GM19397 (cell line): ENCODE results near the gene FIBIN.
"Not testable (repeated sequence)": the region's sequence is repeated elsewhere in the genome, so short reads cannot be mapped to it uniquely, and the experiment has no call there.

Experiments
- ATAC-seq: cut with Tn5 transposase; IDR thresholded peaks from one replicate; pipeline ENCODE4 v1.9.1; 2021; ENCODE audit warnings: mild to moderate bottlenecking, moderate library complexity; ENCODE audit not compliant: unreplicated experiment

FIBIN gene

GRCh38 chr11:26993965-26994457, at the start of gene FIBIN:
Gene FIBIN, plus strand, starts transcription at chr11:26994112. Its CDS starts 415 bp downstream, at chr11:26994527.
- no peak for ATAC-seq

GRCh38 chr11:26944866-26945664, 48.8 kb upstream of the FIBIN start:
- no peak for ATAC-seq

GRCh38 chr11:26946257-26946716, 47.6 kb upstream of the FIBIN start:
- no peak for ATAC-seq

GRCh38 chr11:26947379-26947844, 46.5 kb upstream of the FIBIN start:
- ATAC-seq = no peak

DNA sequence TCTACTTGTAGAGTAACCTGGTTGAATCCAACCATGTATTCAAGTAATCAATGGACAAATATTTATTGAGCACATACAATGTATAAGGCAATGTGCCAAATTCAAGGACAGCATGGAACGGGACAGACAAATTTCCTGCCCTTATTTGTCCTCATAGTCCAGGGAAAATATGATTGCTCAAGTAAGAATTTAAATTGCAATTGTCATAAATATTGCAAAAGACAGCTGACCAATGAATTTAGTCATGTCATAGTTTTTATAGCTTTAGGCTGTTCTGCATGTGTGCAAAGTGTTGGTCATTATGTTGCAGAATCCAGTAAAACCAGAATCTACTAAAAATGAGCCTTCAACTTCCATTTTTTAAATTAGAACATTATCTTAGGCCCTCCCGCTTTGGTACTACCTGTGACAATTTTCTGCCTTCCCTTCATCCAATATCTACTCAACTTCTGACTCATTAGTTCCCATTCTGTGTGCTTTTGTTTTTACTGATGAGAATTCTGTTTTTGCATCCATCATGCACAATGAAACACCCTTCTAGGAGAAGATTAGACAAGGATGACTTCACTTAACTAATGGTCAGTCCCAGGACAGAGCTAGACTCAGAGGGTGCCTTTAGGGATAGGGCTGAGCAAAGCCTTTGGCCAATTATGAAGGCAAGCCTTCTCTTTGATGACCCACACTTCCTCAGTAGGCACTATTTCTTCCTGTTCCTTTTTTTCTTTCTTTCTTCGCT, 45.8 kb upstream of the FIBIN start:
- no peak for ATAC-seq

GRCh38 chr11:26948881-26949280, 45.0 kb upstream of the FIBIN start:
- no peak for ATAC-seq

DNA sequence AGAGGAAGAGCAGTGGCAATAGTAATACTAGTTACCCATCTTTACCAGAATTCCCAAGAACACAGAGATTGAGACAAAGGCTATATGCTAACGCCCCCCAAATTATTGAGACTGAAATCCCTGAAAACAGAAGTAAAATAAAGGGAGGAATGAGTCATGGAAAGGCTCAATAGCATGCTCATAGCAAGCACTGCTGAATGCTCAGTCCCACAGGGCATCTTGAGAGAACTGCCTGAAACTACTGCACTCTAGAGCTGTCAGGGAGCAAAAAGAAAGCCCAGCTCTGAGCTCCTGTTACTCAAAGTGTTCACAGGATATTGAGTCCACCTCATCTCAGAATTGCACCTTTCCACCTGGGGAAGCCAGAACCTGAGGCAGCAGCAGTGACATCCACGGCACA, 44.1 kb upstream of the FIBIN start:
- no peak for ATAC-seq

DNA sequence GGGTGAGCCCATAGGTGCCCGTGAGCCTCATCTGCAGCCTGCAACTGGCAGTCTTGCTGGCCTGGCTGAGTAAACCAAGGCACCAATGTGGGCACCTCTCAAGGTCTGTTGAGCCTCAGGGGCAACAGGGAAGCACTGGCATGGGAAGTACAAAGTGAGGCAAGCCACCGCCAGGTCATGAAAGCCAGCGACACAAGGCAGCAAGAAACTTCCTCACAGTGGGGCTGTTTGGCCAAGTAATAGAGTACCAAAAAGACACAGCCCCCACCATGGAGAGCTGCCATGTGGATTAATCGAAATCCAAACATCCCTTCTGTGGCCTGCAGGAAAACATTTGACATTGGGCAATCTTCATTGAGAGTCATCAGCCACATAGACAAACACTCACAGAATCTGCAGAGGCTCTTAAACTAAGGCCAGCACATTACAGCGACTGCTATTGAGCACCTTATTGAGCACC, 43.6 kb upstream of the FIBIN start:
- no peak for ATAC-seq

GRCh38 chr11:26951809-26952515, 42.0 kb upstream of the FIBIN start:
- ATAC-seq = no peak

DNA sequence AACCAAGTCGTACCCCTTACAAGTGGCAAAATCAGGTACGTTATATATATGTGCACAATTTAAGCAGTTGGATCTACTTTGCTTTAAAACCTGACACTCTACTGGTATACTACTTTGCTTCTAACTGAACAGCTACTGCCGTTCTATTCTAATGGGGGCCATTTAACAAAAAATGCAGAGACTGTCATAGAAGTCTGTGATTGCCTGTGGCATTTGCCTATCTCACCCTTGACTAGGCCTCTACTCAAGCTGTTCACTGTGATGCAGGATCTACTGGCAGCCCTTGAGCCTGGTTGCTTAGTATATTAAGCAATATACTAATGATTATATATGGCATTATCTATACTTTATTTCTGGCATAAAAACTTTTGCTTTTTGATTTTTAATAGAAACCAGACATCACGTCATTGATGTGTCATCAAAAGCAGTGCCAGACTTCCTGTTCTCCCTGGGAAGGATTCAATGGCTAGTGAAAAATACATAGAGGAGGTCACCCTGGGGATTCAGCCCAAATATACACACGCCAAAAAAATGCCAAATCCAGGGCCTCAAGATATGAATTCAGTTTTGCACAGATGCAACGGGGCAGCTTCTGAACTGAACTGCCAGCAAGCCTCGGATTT, 40.0 kb upstream of the FIBIN start:
- no peak for ATAC-seq

DNA sequence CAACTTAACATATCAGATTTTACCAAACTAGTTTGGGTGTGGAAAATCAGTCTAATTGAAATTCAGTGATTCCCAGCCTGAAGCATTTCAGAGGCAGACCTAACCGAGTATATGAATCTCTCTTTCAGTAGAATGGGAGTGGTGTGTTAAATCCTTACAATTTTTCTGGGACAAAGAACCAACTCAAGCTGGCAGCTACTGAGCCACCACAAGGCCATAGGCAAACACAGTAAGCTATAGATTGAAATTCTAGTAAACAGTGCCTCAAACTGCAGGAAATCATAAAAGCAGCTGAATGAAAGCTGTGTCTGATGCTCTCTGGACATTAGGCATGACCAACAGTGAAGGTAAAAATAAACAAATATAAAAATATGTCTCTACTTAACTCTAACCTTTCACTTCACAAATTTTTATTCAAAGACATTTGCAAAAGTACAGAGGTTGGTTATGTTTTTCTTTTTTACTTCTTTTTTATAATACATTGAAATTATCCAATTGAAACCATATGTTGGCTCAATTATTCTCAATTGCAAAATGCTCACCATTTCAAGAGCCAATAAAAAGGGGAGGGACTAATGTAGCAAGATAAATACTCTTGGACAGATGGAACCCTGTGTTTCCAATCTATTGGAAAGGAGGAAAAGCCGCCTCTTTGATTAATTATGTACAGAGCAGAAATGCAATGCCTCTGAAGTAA, 35.8 kb upstream of the FIBIN start:
- ATAC-seq = no peak

DNA sequence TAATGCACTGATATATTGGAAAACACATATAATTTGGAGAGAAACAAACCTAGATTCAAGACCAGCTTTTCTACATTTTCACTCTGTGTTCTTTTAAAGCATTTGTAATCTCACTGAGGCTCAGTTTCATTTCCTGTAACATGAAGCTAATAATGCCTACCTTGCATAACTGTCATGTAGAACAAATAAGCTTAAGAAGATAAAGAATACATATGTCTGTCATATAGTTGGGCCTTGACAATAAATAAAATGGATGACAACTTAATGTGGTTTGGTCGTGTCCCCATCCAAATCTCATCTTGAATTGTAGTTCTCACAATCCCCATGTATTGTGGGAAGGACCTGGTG, 35.2 kb upstream of the FIBIN start:
- ATAC-seq = no peak

DNA sequence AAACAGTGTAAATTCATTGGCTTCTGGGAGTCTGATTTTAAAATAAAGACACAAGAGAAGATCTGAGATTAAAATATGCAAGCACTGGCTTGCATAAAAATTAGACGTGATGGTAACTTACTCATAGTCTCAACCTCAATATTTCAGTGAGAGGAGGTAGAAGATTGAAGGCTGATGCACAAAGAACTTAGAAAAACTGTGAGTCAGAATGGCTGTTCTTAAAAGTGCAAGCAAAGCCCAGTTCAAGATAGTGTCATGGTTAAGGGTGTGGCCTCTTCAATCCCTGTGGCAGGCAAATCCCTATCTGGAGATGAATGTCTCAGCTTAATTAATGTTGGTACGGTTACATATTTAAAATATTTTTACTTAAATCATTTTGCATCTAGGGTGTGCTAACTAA, 33.6 kb upstream of the FIBIN start:
- no peak for ATAC-seq

- no peak for ATAC-seq
Observed at GRCh38 chr11:26963764-26964163, 30.1 kb upstream of the FIBIN start.

DNA sequence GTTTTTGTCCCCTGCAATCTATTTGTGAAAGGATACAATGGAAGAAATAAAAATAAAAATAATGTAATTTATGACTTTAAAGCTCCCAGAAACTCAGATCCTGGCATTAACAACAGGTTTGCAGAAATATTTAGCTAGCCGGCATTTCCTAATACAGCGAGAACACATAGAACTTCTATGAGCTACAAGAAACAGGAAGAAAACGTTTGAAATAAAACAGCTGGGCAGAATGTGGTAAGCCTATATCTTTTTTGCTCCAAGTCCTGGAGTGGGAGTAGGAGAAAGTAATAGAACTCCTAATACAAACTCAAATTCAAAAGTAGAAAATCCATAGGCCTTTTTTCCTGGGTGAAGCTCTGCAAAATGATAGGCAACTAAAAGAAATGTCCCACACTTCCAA, 29.6 kb upstream of the FIBIN start:
- ATAC-seq = no peak

- ATAC-seq = not testable (repeated sequence)
Observed at GRCh38 chr11:26964847-26965485, 28.9 kb upstream of the FIBIN start.

DNA sequence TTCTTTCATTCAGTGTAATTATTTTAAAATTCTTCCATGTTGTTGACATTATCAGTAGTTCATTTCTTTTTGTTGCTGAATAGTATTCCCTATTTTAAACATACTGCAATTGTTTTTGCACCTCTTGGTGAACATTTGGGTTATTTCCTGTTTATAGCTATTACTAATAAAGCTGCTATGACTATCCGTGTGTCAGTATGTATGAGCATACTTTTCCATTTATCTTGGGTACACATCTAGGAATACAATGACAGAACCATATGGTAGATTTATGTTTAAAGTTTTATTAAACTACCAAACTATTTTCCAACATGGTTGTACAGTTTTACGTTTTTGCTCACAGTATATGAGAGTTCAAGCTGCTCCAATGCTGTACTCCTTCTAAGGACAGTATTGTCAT, 22.0 kb upstream of the FIBIN start:
- ATAC-seq = no peak

DNA sequence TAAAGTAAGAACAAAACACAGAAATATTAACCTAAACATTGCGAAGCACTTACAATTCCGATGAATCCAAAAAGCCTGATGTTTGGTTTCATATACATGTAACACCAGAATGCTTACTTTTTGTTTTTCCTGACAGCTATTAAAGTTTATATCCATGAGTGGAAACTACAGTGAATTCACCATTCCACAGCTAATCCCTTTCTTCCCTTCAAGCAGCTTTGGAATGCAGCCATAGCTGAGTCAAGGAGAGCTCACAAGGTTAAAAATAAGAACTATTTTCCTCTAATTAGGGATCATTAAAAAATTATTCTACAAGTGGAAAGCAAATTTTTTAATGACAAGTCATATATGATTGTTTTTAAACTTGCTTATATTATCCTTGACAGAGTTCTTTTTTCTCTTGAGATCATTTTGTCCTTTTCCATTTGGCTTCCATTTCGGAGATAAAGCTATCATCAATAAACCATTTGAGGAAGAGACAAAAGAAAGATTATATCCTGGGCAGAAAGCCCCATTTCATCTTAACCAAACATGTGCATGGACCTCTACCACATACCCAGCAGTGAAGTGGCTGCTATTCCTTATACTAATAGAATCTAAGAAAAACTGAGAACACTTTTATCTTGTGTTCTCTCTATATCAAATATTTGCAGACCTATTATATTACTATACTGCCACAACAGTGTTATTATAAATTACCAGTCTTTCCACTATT, 19.7 kb upstream of the FIBIN start:
- no peak for ATAC-seq

- ATAC-seq = no peak
Observed at GRCh38 chr11:26974996-26975395, 18.9 kb upstream of the FIBIN start.
